Ishikawa (cell line): ENCODE data around the gene B9D2.

ENCODE experiments used
- CEBPB ChIP-seq: IDR thresholded peaks from 2 replicates; pipeline ENCODE4 v1.6.1; 2012
- CREB1 ChIP-seq: IDR thresholded peaks from 2 replicates; pipeline ENCODE4 v1.6.1; 2012; ENCODE audit warnings: low read depth
- EGR1 ChIP-seq: IDR thresholded peaks from 2 replicates; pipeline ENCODE4 v1.6.1; 2012
- EP300 ChIP-seq: IDR thresholded peaks from 2 replicates; pipeline ENCODE4 v1.6.1; 2012; ENCODE audit warnings: borderline replicate concordance
- FOXM1 ChIP-seq: IDR thresholded peaks from 2 replicates; pipeline ENCODE4 v1.6.1; 2012; ENCODE audit warnings: low read depth, borderline replicate concordance
- NFIC ChIP-seq: IDR thresholded peaks from 2 replicates; pipeline ENCODE4 v1.6.1; 2012
- RAD21 ChIP-seq: IDR thresholded peaks from 2 replicates; pipeline ENCODE4 v1.6.1; 2012; ENCODE audit warnings: low read depth
- TAF1 ChIP-seq: IDR thresholded peaks from 2 replicates; pipeline ENCODE4 v1.6.1; 2012; ENCODE audit warnings: low read depth, mild to moderate bottlenecking
- TCF12 ChIP-seq: IDR thresholded peaks from 2 replicates; pipeline ENCODE4 v1.6.1; 2012; ENCODE audit warnings: low read depth
- TEAD4 ChIP-seq: IDR thresholded peaks from 2 replicates; pipeline ENCODE4 v1.6.1; 2012
- YY1 ChIP-seq: IDR thresholded peaks from 2 replicates; pipeline ENCODE4 v1.6.1; 2012; ENCODE audit warnings: low read depth
- ZBTB7A ChIP-seq: IDR thresholded peaks from 2 replicates; pipeline ENCODE4 v1.6.1; 2012; ENCODE audit warnings: low read depth
- TF ChIP-seq, protein P1 (sequence below): IDR thresholded peaks from 2 replicates; pipeline ENCODE4 v1.6.1; 2012; ENCODE audit warnings: low read depth, mild to moderate bottlenecking
- TF ChIP-seq, protein P2 (sequence below): IDR thresholded peaks from 2 replicates; pipeline ENCODE4 v1.6.1; 2012
- TF ChIP-seq, protein P3 (sequence below): IDR thresholded peaks from 2 replicates; pipeline ENCODE4 v1.6.1; 2012

The B9D2 gene

DNA sequence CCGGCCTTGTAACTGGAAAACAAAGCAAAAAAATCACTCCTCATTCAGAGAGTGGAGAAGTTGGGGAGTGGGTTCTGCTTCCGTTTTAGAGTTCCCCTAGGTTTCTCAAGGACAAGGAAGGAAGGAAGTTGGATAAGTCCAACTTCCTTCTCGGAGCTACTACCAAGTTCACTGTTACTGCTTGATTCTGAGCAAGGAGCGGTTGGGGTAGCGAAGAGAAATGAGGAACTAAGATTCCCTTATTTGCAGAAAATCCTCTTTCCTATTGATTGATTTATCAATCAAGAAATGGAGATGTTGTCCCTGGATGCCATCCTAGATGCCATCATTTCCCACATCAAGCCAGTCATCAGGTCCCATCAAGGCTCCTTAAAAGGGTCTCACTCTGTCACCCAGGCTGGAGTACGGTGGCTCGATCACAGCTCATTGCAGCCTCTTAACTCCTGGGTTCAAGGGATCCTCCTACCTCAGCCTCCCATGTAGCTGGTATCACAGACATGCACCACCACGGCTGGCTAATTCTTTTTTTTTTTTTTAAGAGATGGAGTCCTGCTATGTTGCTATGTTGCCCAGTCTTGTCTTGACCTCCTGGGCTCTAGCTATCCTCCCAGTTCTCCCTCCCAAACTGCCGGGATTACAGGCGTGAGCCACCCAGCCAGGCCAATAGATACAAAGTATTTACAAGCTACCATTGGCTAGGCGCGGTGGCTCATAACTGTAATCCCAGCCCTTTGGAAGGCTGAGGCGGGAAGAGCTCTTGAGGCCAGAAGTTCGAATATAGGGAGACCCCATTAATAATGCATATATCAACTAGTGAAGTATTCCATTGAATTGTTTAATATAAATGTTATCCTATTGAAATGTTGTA is 809 bp upstream of the B9D2 start:
- TF ChIP-seq EGR1 (no peak), NFIC (no peak), CREB1 (no peak), CEBPB (no peak), ZBTB7A (no peak), RAD21 (no peak), TEAD4 (no peak), FOXM1 (no peak), TAF1 (no peak), YY1 (no peak), EP300 (no peak)
- TF ChIP-seq, protein P1, sequence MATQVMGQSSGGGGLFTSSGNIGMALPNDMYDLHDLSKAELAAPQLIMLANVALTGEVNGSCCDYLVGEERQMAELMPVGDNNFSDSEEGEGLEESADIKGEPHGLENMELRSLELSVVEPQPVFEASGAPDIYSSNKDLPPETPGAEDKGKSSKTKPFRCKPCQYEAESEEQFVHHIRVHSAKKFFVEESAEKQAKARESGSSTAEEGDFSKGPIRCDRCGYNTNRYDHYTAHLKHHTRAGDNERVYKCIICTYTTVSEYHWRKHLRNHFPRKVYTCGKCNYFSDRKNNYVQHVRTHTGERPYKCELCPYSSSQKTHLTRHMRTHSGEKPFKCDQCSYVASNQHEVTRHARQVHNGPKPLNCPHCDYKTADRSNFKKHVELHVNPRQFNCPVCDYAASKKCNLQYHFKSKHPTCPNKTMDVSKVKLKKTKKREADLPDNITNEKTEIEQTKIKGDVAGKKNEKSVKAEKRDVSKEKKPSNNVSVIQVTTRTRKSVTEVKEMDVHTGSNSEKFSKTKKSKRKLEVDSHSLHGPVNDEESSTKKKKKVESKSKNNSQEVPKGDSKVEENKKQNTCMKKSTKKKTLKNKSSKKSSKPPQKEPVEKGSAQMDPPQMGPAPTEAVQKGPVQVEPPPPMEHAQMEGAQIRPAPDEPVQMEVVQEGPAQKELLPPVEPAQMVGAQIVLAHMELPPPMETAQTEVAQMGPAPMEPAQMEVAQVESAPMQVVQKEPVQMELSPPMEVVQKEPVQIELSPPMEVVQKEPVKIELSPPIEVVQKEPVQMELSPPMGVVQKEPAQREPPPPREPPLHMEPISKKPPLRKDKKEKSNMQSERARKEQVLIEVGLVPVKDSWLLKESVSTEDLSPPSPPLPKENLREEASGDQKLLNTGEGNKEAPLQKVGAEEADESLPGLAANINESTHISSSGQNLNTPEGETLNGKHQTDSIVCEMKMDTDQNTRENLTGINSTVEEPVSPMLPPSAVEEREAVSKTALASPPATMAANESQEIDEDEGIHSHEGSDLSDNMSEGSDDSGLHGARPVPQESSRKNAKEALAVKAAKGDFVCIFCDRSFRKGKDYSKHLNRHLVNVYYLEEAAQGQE = no peak
- TF ChIP-seq, protein P2, sequence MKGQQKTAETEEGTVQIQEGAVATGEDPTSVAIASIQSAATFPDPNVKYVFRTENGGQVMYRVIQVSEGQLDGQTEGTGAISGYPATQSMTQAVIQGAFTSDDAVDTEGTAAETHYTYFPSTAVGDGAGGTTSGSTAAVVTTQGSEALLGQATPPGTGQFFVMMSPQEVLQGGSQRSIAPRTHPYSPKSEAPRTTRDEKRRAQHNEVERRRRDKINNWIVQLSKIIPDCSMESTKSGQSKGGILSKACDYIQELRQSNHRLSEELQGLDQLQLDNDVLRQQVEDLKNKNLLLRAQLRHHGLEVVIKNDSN = no peak
- TF ChIP-seq, protein P3, sequence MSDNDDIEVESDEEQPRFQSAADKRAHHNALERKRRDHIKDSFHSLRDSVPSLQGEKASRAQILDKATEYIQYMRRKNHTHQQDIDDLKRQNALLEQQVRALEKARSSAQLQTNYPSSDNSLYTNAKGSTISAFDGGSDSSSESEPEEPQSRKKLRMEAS = no peak

DNA sequence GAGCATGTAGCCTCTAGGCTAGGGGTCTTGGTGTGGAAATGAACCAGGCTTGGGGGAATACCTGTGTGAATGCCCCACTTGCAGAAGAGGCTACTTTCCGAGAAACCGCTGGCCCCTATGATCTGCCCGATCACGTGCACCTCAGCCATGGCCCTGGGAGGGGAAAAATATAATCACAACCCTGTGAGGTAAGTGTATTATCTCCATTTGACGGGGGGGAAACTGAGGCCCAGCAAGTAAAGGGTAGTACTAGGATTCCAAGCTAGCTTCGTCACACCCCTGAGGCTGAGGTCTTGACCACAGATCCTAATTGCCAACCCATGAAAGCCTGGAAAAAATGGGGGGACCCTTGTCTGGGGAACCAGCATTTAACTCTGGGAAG is 587 bp downstream of the B9D2 start:
- TF ChIP-seq, protein P3 = 0 out of 2 replicates have a peak, but pooled peaks have one; percentile 0
- no peak for TF ChIP-seq ZBTB7A

DNA sequence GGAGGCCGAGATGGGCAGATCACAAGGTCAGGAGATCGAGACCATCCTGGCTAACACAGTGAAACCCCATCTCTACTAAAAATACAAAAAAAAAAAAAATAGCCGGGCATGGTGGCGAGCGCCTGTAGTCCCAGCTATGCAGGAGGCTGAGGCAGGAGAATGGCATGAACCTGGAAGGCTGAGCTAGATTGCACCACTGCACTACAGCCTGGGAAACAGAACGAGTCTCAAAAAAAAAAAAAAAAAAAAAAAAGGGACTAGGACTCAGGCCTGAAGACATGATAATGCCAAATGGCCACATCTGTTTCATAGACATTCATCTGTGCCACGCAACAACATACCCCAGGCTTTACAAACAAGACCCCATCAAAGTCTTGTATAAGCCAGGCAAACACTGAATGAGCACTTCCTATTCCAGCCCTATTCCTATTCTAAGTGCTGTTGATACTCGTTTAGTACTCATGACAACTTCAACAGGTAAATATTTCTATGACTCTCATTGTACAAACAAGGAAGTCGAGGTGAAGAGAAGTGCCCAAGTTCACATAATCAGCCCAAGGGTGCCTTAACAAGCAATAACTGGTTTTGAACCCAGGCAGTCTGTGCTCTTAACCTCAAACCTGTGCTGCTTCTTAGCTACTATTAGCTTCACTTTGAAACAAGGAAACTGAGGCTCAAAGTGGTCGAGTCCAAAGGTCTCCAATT is 1.7 kb downstream of the B9D2 start:
- TF ChIP-seq TAF1 (no peak), EP300 (no peak), NFIC (no peak), YY1 (no peak), RAD21 (no peak), FOXM1 (no peak), ZBTB7A (no peak), EGR1 (no peak), CEBPB (no peak), CREB1 (no peak)
- TF ChIP-seq, protein P2 = no peak
- TF ChIP-seq, protein P1 = no peak
- TF ChIP-seq, protein P3 = no peak

DNA sequence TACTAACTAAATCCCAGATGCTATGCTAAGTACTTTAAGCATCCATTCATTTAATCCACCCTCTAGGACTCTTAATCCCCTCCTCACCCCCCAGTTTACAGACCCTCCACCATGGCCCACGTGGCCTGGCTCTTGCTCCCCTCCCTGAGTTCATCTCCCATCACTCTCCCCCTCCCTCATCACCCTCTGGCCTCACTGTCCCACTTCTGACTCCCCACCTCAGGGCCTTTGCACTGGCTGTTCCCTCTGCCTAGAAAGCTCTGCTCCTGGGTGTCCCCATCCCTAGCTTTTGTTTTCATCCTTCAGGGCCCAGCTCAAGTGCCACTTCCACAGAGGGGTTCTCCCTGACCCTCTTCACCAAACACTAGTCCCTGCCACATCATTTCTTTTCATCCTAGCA is 4.2 kb downstream of the B9D2 start:
- TF ChIP-seq EGR1 = no peak
- TF ChIP-seq, protein P1 = no peak
- no peak for TF ChIP-seq FOXM1
- no peak for TF ChIP-seq YY1
- TF ChIP-seq CEBPB = no peak
- TF ChIP-seq TEAD4 = no peak
- no peak for TF ChIP-seq TCF12
- TF ChIP-seq EP300 = no peak
- TF ChIP-seq RAD21 = no peak
- TF ChIP-seq, protein P2 = no peak
- no peak for TF ChIP-seq ZBTB7A
